ENCODE data around the gene MAP3K5.

GRCh38 chr6:136792410-136793262 is at the start of gene MAP3K5:
- peak in 1 of 2 donors; percentile 45 for TF ChIP-seq POLR2A (IDR thresholded peaks at IDR 0.05)
- TF ChIP-seq, protein P1, sequence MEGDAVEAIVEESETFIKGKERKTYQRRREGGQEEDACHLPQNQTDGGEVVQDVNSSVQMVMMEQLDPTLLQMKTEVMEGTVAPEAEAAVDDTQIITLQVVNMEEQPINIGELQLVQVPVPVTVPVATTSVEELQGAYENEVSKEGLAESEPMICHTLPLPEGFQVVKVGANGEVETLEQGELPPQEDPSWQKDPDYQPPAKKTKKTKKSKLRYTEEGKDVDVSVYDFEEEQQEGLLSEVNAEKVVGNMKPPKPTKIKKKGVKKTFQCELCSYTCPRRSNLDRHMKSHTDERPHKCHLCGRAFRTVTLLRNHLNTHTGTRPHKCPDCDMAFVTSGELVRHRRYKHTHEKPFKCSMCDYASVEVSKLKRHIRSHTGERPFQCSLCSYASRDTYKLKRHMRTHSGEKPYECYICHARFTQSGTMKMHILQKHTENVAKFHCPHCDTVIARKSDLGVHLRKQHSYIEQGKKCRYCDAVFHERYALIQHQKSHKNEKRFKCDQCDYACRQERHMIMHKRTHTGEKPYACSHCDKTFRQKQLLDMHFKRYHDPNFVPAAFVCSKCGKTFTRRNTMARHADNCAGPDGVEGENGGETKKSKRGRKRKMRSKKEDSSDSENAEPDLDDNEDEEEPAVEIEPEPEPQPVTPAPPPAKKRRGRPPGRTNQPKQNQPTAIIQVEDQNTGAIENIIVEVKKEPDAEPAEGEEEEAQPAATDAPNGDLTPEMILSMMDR (IDR thresholded peaks at IDR 0.05) = peak; percentile 53 to 92 (median 77)

Data from adrenal gland (tissue), 5 donors.